NCI-H748 (cell line): ENCODE measurements around the gene SH3PXD2B.
"Not testable (repeated sequence)": the region's sequence is repeated elsewhere in the genome, so short reads cannot be mapped to it uniquely, and the experiment has no call there.

Experiments used
- DNase-seq: peaks from one replicate; lab custom pipeline; 2025; ENCODE audit not compliant: unreplicated experiment; lab: John Stamatoyannopoulos, UW

SH3PXD2B gene

DNA sequence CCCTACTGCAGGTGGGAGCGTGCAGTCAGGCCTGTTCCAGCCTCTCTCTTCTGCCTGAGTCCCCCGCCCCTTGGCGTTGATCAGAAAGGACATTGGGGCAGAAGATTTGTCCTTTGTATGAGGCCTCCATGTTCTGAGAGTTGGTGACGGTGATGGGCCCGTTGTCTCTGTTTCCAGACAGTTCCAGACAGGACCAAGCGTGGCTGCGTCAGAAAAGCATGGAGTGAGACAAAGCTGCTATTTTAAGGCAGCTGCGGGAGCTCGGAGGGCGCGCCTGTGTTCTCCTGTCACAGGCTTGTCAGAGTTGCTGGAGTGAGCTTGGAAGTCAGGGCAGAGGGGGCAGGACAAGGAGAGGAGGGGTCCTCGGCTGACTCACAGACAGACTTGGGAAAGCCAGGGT, 32.1 kb upstream of the SH3PXD2B start:
- no peak for DNase-seq

- DNase-seq, result no peak
Observed at GRCh38 chr5:172485511-172486202, 31.3 kb upstream of the SH3PXD2B start.

DNA sequence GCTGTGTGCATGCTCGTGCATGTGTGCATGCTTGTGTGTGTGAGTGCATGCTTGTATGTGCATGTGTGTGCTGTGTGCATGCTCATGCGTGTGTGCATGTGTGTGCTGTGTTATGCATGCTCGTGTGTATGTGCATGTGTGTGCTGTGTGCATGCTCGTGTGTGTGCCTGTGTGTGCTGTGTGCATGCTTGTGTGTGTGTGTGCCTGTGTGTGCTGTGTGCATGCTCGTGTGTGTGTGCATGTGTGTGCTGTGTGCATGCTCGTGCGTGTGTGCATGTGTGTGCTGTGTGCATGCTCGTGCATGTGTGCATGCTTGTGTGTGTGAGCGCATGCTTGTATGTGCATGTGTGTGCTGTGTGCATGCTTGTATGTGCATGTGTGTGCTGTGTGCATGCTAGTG, 30.3 kb upstream of the SH3PXD2B start:
- DNase-seq, result no peak

DNA sequence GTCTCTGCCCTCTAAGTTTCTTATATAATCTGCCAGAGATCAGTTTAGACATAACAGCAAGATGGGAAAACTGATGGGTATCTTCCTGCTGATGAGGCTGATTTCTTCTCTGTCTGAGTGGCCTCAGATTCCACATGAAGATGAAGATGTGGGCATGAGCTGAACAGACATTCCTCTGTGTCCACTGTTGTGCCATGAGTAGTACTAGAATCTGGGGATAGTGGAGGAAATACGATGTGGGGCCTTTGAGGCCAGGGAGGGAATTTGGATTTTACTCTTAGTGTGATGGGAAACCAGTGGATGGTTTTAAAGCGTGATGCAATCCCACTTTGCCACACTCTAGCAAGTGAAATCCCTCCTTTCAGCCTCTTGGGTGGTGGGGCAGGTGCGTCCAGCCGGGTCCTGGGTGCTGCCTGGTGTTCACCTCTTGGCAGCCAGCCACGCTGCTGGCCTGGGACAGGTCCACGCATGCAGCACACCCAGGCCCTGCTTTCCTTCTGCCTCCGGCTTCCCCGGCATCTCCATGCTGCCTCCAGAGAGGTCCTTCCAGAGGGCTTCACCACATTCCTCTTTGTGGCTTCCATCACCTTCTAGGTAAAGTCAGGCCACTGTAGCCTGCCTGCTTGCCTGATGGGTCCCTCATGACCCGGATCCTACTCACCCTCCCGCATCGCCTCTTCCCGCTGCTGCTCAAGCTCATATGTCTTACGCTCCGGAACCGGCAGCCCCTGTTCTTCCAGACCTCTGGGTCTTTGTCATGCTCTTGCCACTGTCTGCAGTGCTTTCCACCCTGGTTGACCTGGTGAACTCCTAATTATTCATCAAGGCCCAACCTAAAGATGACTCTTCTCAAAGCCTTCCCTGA, 28.1 kb upstream of the SH3PXD2B start:
- DNase-seq, result no peak

DNA sequence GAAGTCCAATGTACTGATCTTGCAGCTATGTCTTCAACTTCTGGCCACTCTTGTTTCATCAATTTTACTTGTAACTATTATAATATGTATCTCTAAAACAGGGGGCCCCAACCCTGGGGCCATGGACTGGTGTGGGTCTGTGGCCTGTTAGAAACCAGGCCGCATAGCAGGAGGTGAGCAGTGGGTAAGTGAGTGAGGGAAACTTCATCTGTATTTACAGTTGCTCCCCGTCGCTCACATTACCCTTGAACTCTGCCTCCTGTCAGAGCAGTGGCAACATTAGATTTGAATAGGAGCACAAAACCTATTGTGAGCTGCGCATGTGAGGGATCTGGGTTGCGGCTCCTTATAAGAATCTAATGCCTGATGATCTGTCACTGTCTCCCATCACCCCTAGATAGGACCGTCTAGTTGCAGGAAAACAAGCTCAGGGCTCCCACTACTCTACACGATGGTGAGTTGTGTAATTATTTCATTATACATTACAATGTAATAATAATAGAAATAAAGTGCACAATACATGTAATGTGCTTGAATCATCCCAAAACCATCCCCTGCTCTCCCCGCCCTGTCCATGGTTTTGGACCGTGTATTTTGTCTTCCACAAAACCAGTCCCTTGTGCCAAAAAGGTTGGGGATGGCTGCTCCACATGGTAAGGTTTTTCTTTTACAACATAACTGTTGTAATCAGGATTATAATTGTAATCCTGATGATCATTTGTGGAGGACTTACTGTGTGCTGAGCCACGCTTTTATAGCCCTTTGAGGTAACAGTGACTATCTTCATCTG, 26.9 kb upstream of the SH3PXD2B start:
- DNase-seq, result no peak

GRCh38 chr5:172479784-172480115, 25.4 kb upstream of the SH3PXD2B start:
- no peak for DNase-seq

- DNase-seq, result peak; percentile 84
Observed at GRCh38 chr5:172479034-172479783, 24.9 kb upstream of the SH3PXD2B start.

GRCh38 chr5:172478695-172479033, 24.3 kb upstream of the SH3PXD2B start:
- DNase-seq, result not testable (repeated sequence)

DNA sequence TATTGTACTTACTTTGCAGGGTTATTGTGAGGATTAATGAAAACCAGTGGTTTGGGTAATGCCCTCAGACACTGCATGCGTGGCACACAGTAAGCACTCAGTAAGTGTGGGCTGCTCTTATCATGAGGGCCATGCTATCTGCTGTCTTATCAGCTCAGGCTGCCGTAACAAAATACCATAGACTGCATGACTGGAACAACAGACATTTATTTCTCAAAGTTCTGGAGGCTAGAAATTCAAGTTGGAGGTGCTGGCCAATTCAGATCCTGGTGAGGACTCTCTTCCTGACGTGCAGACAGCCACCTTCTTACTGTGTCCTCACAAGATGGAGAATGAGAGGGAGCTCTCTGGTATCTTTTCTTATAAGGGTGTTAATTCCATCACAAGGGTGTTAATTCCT, 23.9 kb upstream of the SH3PXD2B start:
- no peak for DNase-seq

GRCh38 chr5:172477466-172477865, 23.1 kb upstream of the SH3PXD2B start:
- no peak for DNase-seq

DNA sequence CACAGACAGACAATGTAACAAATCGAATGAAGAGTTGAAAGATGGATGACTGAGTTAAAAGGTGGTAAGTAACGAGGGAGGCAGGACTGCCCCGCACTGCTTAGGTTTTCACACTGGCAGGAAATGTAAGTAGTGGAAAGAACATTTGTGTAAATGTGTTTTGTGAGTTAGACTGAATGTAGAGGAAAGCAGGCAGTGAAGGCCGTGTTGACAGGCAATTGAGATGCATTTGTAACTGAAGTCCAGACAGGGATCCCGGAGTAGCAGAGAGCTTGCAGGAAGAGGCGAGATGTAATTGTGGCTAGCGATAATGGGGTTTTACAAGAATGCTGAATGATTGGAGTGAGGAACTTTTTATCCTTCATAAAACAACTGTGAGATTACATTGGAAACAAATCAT, 20.0 kb upstream of the SH3PXD2B start:
- no peak for DNase-seq

DNA sequence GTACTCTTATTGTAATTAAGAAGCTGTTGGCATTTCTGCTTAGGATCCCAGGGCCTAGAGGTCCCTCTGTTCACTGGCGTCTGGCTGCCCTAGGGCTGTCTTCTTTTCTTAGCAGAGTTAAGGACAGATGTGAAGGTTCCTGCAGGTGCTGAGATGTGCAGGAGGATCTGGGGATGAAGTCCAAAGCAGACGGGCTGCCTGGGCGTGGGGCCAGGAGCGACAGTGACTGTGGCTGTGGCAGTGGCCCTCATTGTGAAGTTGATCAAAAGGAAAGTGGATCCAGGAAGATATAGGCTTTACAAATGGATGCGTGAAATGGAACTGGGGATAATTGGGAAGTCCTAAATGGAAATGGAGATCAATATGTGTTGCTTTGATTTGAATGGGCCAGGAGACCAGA, 19.1 kb upstream of the SH3PXD2B start:
- DNase-seq, result no peak

GRCh38 chr5:172469697-172470096, 15.4 kb upstream of the SH3PXD2B start:
- DNase-seq, result no peak

DNA sequence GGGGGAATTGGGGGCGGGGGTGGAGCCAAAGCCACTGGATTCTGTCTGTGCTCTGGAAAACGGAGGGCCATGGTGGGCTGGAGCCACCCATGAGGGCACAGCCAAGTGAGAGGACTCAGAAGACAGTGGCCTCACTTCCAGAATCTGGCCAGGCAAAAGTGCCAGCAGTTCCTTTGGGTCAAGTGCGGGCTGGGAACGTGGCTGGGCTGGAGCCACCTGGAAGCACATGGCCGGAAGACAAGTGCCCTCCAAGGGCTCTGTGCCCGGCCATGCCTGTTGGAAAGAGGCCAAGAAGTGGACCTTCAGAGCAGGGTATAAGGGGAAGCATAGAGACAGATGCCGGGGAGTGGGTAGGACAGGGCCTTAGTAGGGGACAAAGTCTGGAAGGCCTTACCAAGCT, 11.7 kb upstream of the SH3PXD2B start:
- DNase-seq, result no peak

DNA sequence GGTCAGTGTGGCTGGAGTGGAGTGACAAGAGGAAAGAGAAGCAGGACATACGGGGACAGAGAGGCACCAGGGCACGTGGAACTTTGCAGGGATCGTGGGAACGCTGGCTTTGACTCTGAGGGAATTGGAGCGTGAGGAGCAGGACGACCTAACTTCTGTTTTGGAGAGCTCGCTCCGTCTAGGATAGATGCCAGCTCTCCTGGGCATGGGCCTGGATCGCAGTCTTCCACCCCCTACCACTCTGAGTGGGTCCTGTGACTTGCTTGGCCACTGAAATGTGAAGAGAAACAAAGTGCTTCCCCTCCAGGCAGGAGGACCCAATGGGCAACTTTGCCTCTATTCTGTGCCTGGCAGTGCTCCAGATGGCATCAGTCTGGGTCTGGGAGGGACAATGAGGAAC, 8.7 kb upstream of the SH3PXD2B start:
- DNase-seq, result no peak

GRCh38 chr5:172459783-172460165, 5.4 kb upstream of the SH3PXD2B start:
- no peak for DNase-seq

DNA sequence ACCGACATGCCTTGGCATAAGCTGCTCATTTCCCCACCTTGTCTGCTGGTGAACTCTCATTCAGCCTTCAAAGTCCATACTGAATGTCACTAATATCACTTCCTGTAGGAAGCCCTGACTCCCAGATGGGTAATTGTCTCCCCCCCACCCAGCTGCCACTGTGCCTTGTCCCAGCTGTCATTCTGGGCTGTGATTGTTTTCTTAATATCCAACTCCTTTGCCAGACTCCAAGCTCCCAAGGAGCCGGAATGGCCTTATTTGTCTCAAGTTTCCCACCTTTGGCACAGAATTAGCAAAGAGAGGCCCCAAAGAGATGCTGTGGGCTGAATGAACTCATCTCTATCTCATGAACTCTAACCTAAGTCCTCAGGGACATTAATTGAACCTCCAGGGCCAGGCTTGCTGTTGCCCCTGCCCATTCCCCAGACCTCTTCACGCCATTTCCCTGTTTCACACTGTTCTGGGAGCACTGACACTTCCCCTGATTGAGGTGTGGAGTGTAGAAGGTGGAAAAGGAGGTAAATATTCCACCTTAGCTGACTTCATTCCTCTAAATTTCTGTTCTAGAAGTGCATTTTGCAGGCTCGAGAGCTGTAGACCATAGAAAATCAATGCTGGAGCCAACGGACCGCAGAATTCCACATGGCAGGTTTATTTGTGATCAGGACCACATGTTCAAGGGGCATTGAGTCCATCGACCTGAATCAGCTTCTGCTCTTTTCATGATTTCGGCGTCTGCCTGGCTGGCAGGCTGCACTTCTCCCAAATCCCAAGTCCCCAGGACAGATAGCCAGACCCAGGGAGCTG, 4.9 kb upstream of the SH3PXD2B start:
- DNase-seq, result no peak

GRCh38 chr5:172456076-172456722, 1.9 kb upstream of the SH3PXD2B start:
- DNase-seq, result no peak

GRCh38 chr5:172455511-172456061, 1.3 kb upstream of the SH3PXD2B start:
- DNase-seq, result no peak

- no peak for DNase-seq
Observed at GRCh38 chr5:172455087-172455381, 709 bp upstream of the SH3PXD2B start.
